ENCODE results near the gene SLC16A10.
"Not testable (repeated sequence)": the region's sequence is repeated elsewhere in the genome, so short reads cannot be mapped to it uniquely, and the experiment has no call there.

Gene SLC16A10

GRCh38 chr6:111105578-111105977 lies 18.3 kb downstream of the SLC16A10 start:
- TF ChIP-seq ZNF274 (IDR thresholded peaks at IDR 0.05; ENCODE audit: low read depth, low read length) = no peak
- H3K4me3 ChIP-seq (ENCODE audit: low read length) = no peak overlapping the region

GRCh38 chr6:111107589-111107988 lies 20.3 kb downstream of the SLC16A10 start:
- no peak overlapping the region for H3K4me3 ChIP-seq (ENCODE audit: low read length)
- TF ChIP-seq ZNF274 (IDR thresholded peaks at IDR 0.05; ENCODE audit: low read depth, low read length) = no peak

GRCh38 chr6:111110036-111110435 lies 22.7 kb downstream of the SLC16A10 start:
- H3K4me3 ChIP-seq (ENCODE audit: low read length) = no peak overlapping the region
- no peak for TF ChIP-seq ZNF274 (IDR thresholded peaks at IDR 0.05; ENCODE audit: low read depth, low read length)

- no peak for TF ChIP-seq ZNF274 (IDR thresholded peaks at IDR 0.05; ENCODE audit: low read depth, low read length)
- no peak overlapping the region for H3K4me3 ChIP-seq (ENCODE audit: low read length)
Measured at GRCh38 chr6:111113336-111114086, 26.2 kb downstream of the SLC16A10 start.

- no peak for TF ChIP-seq ZNF274 (IDR thresholded peaks at IDR 0.05; ENCODE audit: low read depth, low read length)
- H3K4me3 ChIP-seq (ENCODE audit: low read length) = no peak overlapping the region
Measured at GRCh38 chr6:111114087-111114443, 26.8 kb downstream of the SLC16A10 start.

- H3K4me3 ChIP-seq (ENCODE audit: low read length) = no peak overlapping the region
- TF ChIP-seq ZNF274 (IDR thresholded peaks at IDR 0.05; ENCODE audit: low read depth, low read length) = no peak
Measured at GRCh38 chr6:111114482-111114881, 27.2 kb downstream of the SLC16A10 start.

GRCh38 chr6:111118826-111119225 lies 31.5 kb downstream of the SLC16A10 start:
- no peak for TF ChIP-seq ZNF274 (IDR thresholded peaks at IDR 0.05; ENCODE audit: low read depth, low read length)
- H3K4me3 ChIP-seq (ENCODE audit: low read length) = no peak overlapping the region

GRCh38 chr6:111119571-111120329 lies 32.4 kb downstream of the SLC16A10 start:
- no peak for TF ChIP-seq ZNF274 (IDR thresholded peaks at IDR 0.05; ENCODE audit: low read depth, low read length)
- H3K4me3 ChIP-seq (ENCODE audit: low read length) = no peak overlapping the region

GRCh38 chr6:111121789-111122350 lies 34.6 kb downstream of the SLC16A10 start:
- no peak for TF ChIP-seq ZNF274 (IDR thresholded peaks at IDR 0.05; ENCODE audit: low read depth, low read length)

GRCh38 chr6:111122458-111123286 lies 35.4 kb downstream of the SLC16A10 start:
- no peak overlapping the region for H3K4me3 ChIP-seq (ENCODE audit: low read length)
- TF ChIP-seq ZNF274 (IDR thresholded peaks at IDR 0.05; ENCODE audit: low read depth, low read length) = no peak

More at GRCh38 chr6:111121789-111122350, 34.6 kb downstream of the SLC16A10 start:
- no peak overlapping the region for H3K4me3 ChIP-seq (ENCODE audit: low read length)

GRCh38 chr6:111124406-111124805 lies 37.1 kb downstream of the SLC16A10 start:
- TF ChIP-seq ZNF274 (IDR thresholded peaks at IDR 0.05; ENCODE audit: low read depth, low read length) = no peak
- H3K4me3 ChIP-seq (ENCODE audit: low read length) = no peak overlapping the region

- H3K4me3 ChIP-seq (ENCODE audit: low read length) = no peak overlapping the region
- TF ChIP-seq ZNF274 (IDR thresholded peaks at IDR 0.05; ENCODE audit: low read depth, low read length) = no peak
Measured at GRCh38 chr6:111129013-111129412, 41.7 kb downstream of the SLC16A10 start.

- H3K4me3 ChIP-seq (ENCODE audit: low read length) = not testable (repeated sequence)
Measured at GRCh38 chr6:111131018-111131417, 43.7 kb downstream of the SLC16A10 start.

- H3K4me3 ChIP-seq (ENCODE audit: low read length) = not testable (repeated sequence)
Measured at GRCh38 chr6:111132669-111133068, 45.4 kb downstream of the SLC16A10 start.

GRCh38 chr6:111134236-111134869 lies 47.0 kb downstream of the SLC16A10 start:
- H3K4me3 ChIP-seq (ENCODE audit: low read length) = not testable (repeated sequence)

- H3K4me3 ChIP-seq (ENCODE audit: low read length) = not testable (repeated sequence)
Measured at GRCh38 chr6:111137489-111138093, 50.3 kb downstream of the SLC16A10 start.

Data from GM08714 (cell line).